ENCODE measurements around the gene VPS13C. TPM values are rescaled to one million over a fixed set of nuclear protein-coding genes. Genes with fewer than 3 reads are reported as not detected.

VPS13C gene
- total RNA-seq, 1 donor from 2014 or later: 54.8 TPM

GRCh38 chr15:61987824-61988223, 72.4 kb downstream of the VPS13C start:
- H3K36me3 Mint-ChIP-seq (ENCODE audit: low read depth): peaks cover 53% of the 10 kb centered on the region
- H3K9me3 Mint-ChIP-seq: peaks cover 11% of the 10 kb centered on the region
- intact Hi-C loops (cut with micrococcal nuclease): no loop called here

GRCh38 chr15:61983081-61983480, 77.2 kb downstream of the VPS13C start:
- peaks cover 65% of the 10 kb centered on the region for H3K36me3 Mint-ChIP-seq (ENCODE audit: low read depth)
- no peak for DNase-seq
- H3K4me3 Mint-ChIP-seq: no peak overlapping the region
- H3K27me3 Mint-ChIP-seq: no peaks in the 10 kb centered on the region
- H3K4me1 Mint-ChIP-seq: peaks cover 3% of the 10 kb centered on the region
- H3K27ac Mint-ChIP-seq: no peak overlapping the region
- H3K9me3 Mint-ChIP-seq: no peaks in the 10 kb centered on the region
- intact Hi-C loops (cut with micrococcal nuclease): no loop called here

More at GRCh38 chr15:61987824-61988223, 72.4 kb downstream of the VPS13C start:
- peaks cover 4% of the 10 kb centered on the region for H3K4me1 Mint-ChIP-seq
- H3K27me3 Mint-ChIP-seq: no peaks in the 10 kb centered on the region
- no peak overlapping the region for H3K27ac Mint-ChIP-seq
- DNase-seq: no peak
- H3K4me3 Mint-ChIP-seq: no peak overlapping the region

GRCh38 chr15:61978225-61978624, 82.0 kb downstream of the VPS13C start:
- intact Hi-C loops (cut with micrococcal nuclease): no loop called here
- Mint-ChIP-seq H3K36me3 (ENCODE audit: low read depth) (peaks cover 58% of the 10 kb centered on the region), H3K4me1 (peaks cover 13% of the 10 kb centered on the region), H3K9me3 (no peaks in the 10 kb centered on the region), H3K27me3 (no peaks in the 10 kb centered on the region), H3K27ac (no peak overlapping the region), H3K4me3 (no peak overlapping the region)
- no peak for DNase-seq

GRCh38 chr15:61974759-61975158, 85.5 kb downstream of the VPS13C start:
- peaks cover 55% of the 10 kb centered on the region for H3K36me3 Mint-ChIP-seq (ENCODE audit: low read depth)
- H3K27me3 Mint-ChIP-seq: no peaks in the 10 kb centered on the region
- H3K4me3 Mint-ChIP-seq: no peak overlapping the region
- H3K9me3 Mint-ChIP-seq: no peaks in the 10 kb centered on the region
- intact Hi-C loops (cut with micrococcal nuclease): no loop called here
- peaks cover 13% of the 10 kb centered on the region for H3K4me1 Mint-ChIP-seq
- no peak overlapping the region for H3K27ac Mint-ChIP-seq
- DNase-seq: no peak

- Mint-ChIP-seq H3K36me3 (ENCODE audit: low read depth) (peaks cover 50% of the 10 kb centered on the region), H3K27ac (no peak overlapping the region)
Measured at GRCh38 chr15:61974118-61974517, 86.1 kb downstream of the VPS13C start.

GRCh38 chr15:61951949-61952348, 108.3 kb downstream of the VPS13C start:
- peaks cover 45% of the 10 kb centered on the region for H3K36me3 Mint-ChIP-seq (ENCODE audit: low read depth)
- H3K27me3 Mint-ChIP-seq: no peaks in the 10 kb centered on the region
- H3K4me1 Mint-ChIP-seq: no peaks in the 10 kb centered on the region
- peaks cover 6% of the 10 kb centered on the region for H3K9me3 Mint-ChIP-seq
- H3K4me3 Mint-ChIP-seq: no peak overlapping the region
- intact Hi-C loops (cut with micrococcal nuclease): no loop called here
- no peak overlapping the region for H3K27ac Mint-ChIP-seq
- DNase-seq: no peak

More at GRCh38 chr15:61974118-61974517, 86.1 kb downstream of the VPS13C start:
- H3K9me3 Mint-ChIP-seq: no peaks in the 10 kb centered on the region
- no peak overlapping the region for H3K4me3 Mint-ChIP-seq
- H3K4me1 Mint-ChIP-seq: peaks cover 11% of the 10 kb centered on the region
- intact Hi-C loops (cut with micrococcal nuclease): no loop called here
- H3K27me3 Mint-ChIP-seq: no peaks in the 10 kb centered on the region
- DNase-seq: no peak

GRCh38 chr15:61946778-61947177, 113.5 kb downstream of the VPS13C start:
- intact Hi-C loops (cut with micrococcal nuclease): no loop called here
- no peak overlapping the region for H3K27ac Mint-ChIP-seq
- no peak for DNase-seq
- no peaks in the 10 kb centered on the region for H3K27me3 Mint-ChIP-seq
- H3K4me1 Mint-ChIP-seq: no peaks in the 10 kb centered on the region
- no peak overlapping the region for H3K4me3 Mint-ChIP-seq
- peaks cover 4% of the 10 kb centered on the region for H3K9me3 Mint-ChIP-seq
- peaks cover 40% of the 10 kb centered on the region for H3K36me3 Mint-ChIP-seq (ENCODE audit: low read depth)

- no peaks in the 10 kb centered on the region for H3K4me1 Mint-ChIP-seq
Measured at GRCh38 chr15:61943992-61944391, 116.3 kb downstream of the VPS13C start.

GRCh38 chr15:61938249-61938648, 122.0 kb downstream of the VPS13C start:
- intact Hi-C loops (cut with micrococcal nuclease): no loop called here
- Mint-ChIP-seq H3K9me3 (no peaks in the 10 kb centered on the region), H3K4me1 (no peaks in the 10 kb centered on the region), H3K27ac (no peak overlapping the region), H3K27me3 (no peaks in the 10 kb centered on the region), H3K36me3 (ENCODE audit: low read depth) (peaks cover 25% of the 10 kb centered on the region), H3K4me3 (no peak overlapping the region)
- DNase-seq: no peak

More at GRCh38 chr15:61943992-61944391, 116.3 kb downstream of the VPS13C start:
- Mint-ChIP-seq H3K4me3 (no peak overlapping the region), H3K9me3 (peaks cover 4% of the 10 kb centered on the region), H3K27me3 (no peaks in the 10 kb centered on the region), H3K27ac (no peak overlapping the region), H3K36me3 (ENCODE audit: low read depth) (peaks cover 40% of the 10 kb centered on the region)
- no peak for DNase-seq
- intact Hi-C loops (cut with micrococcal nuclease): no loop called here

GRCh38 chr15:61936528-61937195, 123.6 kb downstream of the VPS13C start:
- H3K27me3 Mint-ChIP-seq: no peaks in the 10 kb centered on the region
- H3K36me3 Mint-ChIP-seq (ENCODE audit: low read depth): peaks cover 25% of the 10 kb centered on the region
- H3K4me1 Mint-ChIP-seq: peaks cover 2% of the 10 kb centered on the region
- no peak overlapping the region for H3K27ac Mint-ChIP-seq
- H3K9me3 Mint-ChIP-seq: no peaks in the 10 kb centered on the region
- no peak overlapping the region for H3K4me3 Mint-ChIP-seq
- intact Hi-C loops (cut with micrococcal nuclease): no loop called here
- DNase-seq: no peak

GRCh38 chr15:61935493-61935892, 124.8 kb downstream of the VPS13C start:
- H3K27me3 Mint-ChIP-seq: no peaks in the 10 kb centered on the region
- intact Hi-C loops (cut with micrococcal nuclease): no loop called here
- no peak for DNase-seq
- H3K4me1 Mint-ChIP-seq: peaks cover 2% of the 10 kb centered on the region
- H3K9me3 Mint-ChIP-seq: no peaks in the 10 kb centered on the region
- no peak overlapping the region for H3K4me3 Mint-ChIP-seq
- H3K27ac Mint-ChIP-seq: no peak overlapping the region
- peaks cover 27% of the 10 kb centered on the region for H3K36me3 Mint-ChIP-seq (ENCODE audit: low read depth)

GRCh38 chr15:61929452-61929851, 130.8 kb downstream of the VPS13C start:
- H3K4me3 Mint-ChIP-seq: no peak overlapping the region
- no peak for DNase-seq
- H3K9me3 Mint-ChIP-seq: no peaks in the 10 kb centered on the region
- H3K36me3 Mint-ChIP-seq (ENCODE audit: low read depth): peaks cover 41% of the 10 kb centered on the region
- no peaks in the 10 kb centered on the region for H3K27me3 Mint-ChIP-seq
- intact Hi-C loops (cut with micrococcal nuclease): no loop called here
- H3K27ac Mint-ChIP-seq: no peak overlapping the region
- H3K4me1 Mint-ChIP-seq: peaks cover 2% of the 10 kb centered on the region

GRCh38 chr15:61923173-61923572, 137.1 kb downstream of the VPS13C start:
- intact Hi-C loops (cut with micrococcal nuclease): no loop called here
- no peaks in the 10 kb centered on the region for H3K9me3 Mint-ChIP-seq
- H3K36me3 Mint-ChIP-seq (ENCODE audit: low read depth): peaks cover 29% of the 10 kb centered on the region
- H3K4me1 Mint-ChIP-seq: no peaks in the 10 kb centered on the region
- DNase-seq: no peak
- H3K27ac Mint-ChIP-seq: no peak overlapping the region
- H3K4me3 Mint-ChIP-seq: no peak overlapping the region
- no peaks in the 10 kb centered on the region for H3K27me3 Mint-ChIP-seq

GRCh38 chr15:61921093-61921492, 139.2 kb downstream of the VPS13C start:
- peaks cover 27% of the 10 kb centered on the region for H3K36me3 Mint-ChIP-seq (ENCODE audit: low read depth)
- H3K27ac Mint-ChIP-seq: no peak overlapping the region
- no peaks in the 10 kb centered on the region for H3K27me3 Mint-ChIP-seq
- no peaks in the 10 kb centered on the region for H3K9me3 Mint-ChIP-seq
- H3K4me1 Mint-ChIP-seq: no peaks in the 10 kb centered on the region
- no peak overlapping the region for H3K4me3 Mint-ChIP-seq
- intact Hi-C loops (cut with micrococcal nuclease): no loop called here
- DNase-seq: no peak

GRCh38 chr15:61917457-61917856, 142.8 kb downstream of the VPS13C start:
- intact Hi-C loops (cut with micrococcal nuclease): no loop called here
- Mint-ChIP-seq H3K4me3 (no peak overlapping the region), H3K36me3 (ENCODE audit: low read depth) (peaks cover 37% of the 10 kb centered on the region)

More at GRCh38 chr15:61917457-61917856, 142.8 kb downstream of the VPS13C start:
- no peaks in the 10 kb centered on the region for H3K27me3 Mint-ChIP-seq
- no peak overlapping the region for H3K27ac Mint-ChIP-seq
- H3K4me1 Mint-ChIP-seq: no peaks in the 10 kb centered on the region
- H3K9me3 Mint-ChIP-seq: no peaks in the 10 kb centered on the region
- DNase-seq: no peak

All from activated CD4-positive, alpha-beta T cell treated with anti-CD3 and anti-CD28 coated beads, Interleukin-2, amount 10 ng/mL, durations not matched to agents 24 days and 14 days (primary cell).